ENCODE measurements around the gene NPC1.

The NPC1 gene

GRCh38 chr18:23631312-23631711 lies 45.0 kb upstream of the NPC1 start:
- no peak overlapping the region for H3K4me3 ChIP-seq (ENCODE audit: low read depth, low read length)
- in situ Hi-C loops (cut with HindIII; ENCODE audit: low sequenced_read_pairs): no loop called here
- no peak for TF ChIP-seq CTCF (IDR thresholded peaks at IDR 0.05; ENCODE audit: low read depth, low read length, missing control alignments)
- no peak for DNase-seq (ENCODE audit: low read depth)

GRCh38 chr18:23629444-23629946 lies 43.2 kb upstream of the NPC1 start:
- no peak overlapping the region for H3K4me3 ChIP-seq (ENCODE audit: low read depth, low read length)
- DNase-seq (ENCODE audit: low read depth): no peak
- in situ Hi-C loops (cut with HindIII; ENCODE audit: low sequenced_read_pairs): no loop called here
- no peak for TF ChIP-seq CTCF (IDR thresholded peaks at IDR 0.05; ENCODE audit: low read depth, low read length, missing control alignments)

GRCh38 chr18:23627970-23628369 lies 41.7 kb upstream of the NPC1 start:
- in situ Hi-C loops (cut with HindIII; ENCODE audit: low sequenced_read_pairs): no loop called here
- DNase-seq (ENCODE audit: low read depth): no peak
- no peak for TF ChIP-seq CTCF (IDR thresholded peaks at IDR 0.05; ENCODE audit: low read depth, low read length, missing control alignments)
- H3K4me3 ChIP-seq (ENCODE audit: low read depth, low read length): no peak overlapping the region

- peak; percentile 62 for DNase-seq (ENCODE audit: low read depth)
- TF ChIP-seq CTCF (IDR thresholded peaks at IDR 0.05; ENCODE audit: low read depth, low read length, missing control alignments): no peak
- in situ Hi-C loops (cut with HindIII; ENCODE audit: low sequenced_read_pairs): no loop called here
- H3K4me3 ChIP-seq (ENCODE audit: low read depth, low read length): no peak overlapping the region
These were observed 41.0 kb upstream of the NPC1 start for GRCh38 chr18:23627321-23627720.

GRCh38 chr18:23626451-23627279 lies 40.4 kb upstream of the NPC1 start:
- no peak for DNase-seq (ENCODE audit: low read depth)
- in situ Hi-C loops (cut with HindIII; ENCODE audit: low sequenced_read_pairs): no loop called here
- H3K4me3 ChIP-seq (ENCODE audit: low read depth, low read length): no peak overlapping the region
- no peak for TF ChIP-seq CTCF (IDR thresholded peaks at IDR 0.05; ENCODE audit: low read depth, low read length, missing control alignments)

- no peak for TF ChIP-seq CTCF (IDR thresholded peaks at IDR 0.05; ENCODE audit: low read depth, low read length, missing control alignments)
- H3K4me3 ChIP-seq (ENCODE audit: low read depth, low read length): no peak overlapping the region
- no peak for DNase-seq (ENCODE audit: low read depth)
- in situ Hi-C loops (cut with HindIII; ENCODE audit: low sequenced_read_pairs): no loop called here
These were observed 36.7 kb upstream of the NPC1 start for GRCh38 chr18:23623040-23623439.
